ENCODE results near the gene FRAS1. TPM values are rescaled to one million over a fixed set of nuclear protein-coding genes. Genes with fewer than 3 reads are reported as not detected.
"Not testable (repeated sequence)": the region's sequence is repeated elsewhere in the genome, so short reads cannot be mapped to it uniquely, and the experiment has no call there.

FRAS1 gene
- total RNA-seq, 1 donor from 2014 or later: 24.6 TPM

DNA sequence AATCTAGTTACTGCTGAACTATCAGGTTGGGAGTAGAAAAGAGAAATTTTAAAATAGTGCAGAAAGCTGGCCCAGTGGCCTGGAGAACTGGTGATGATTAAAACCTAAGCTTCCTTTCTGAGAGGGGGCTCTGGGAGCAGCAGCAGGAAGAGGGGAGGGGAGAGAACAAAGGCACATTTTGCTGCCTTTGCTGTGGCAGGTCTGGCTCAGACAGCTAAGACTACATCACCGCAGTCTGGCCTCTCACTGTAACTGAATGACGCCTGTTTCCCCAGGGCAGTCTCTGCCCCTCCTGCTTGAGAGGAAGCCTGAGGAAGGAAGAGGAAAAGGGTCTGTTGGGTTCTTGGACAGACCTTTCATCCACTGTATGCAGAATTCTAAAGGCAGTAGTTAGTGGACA lies 148.5 kb downstream of the FRAS1 start:
- Mint-ChIP-seq H3K4me1 (ENCODE audit: low read depth, unreplicated experiment) (peaks cover 24% of the 10 kb centered on the region), H3K27ac (ENCODE audit: unreplicated experiment) (no peak overlapping the region), H3K36me3 (ENCODE audit: low read depth, unreplicated experiment) (no peaks in the 10 kb centered on the region), H3K9me3 (ENCODE audit: unreplicated experiment) (no peaks in the 10 kb centered on the region), H3K27me3 (ENCODE audit: low read depth, unreplicated experiment) (no peaks in the 10 kb centered on the region), H3K4me3 (ENCODE audit: unreplicated experiment) (no peak overlapping the region)
- H3K36me3 ChIP-seq (ENCODE audit: insufficient read depth, low read length): no peaks in the 10 kb centered on the region
- H3K27ac ChIP-seq (ENCODE audit: low read depth, low read length): no peak overlapping the region
- FAIRE-seq (no peak), DNase-seq (ENCODE audit: low read depth) (no peak)
- H3K9me3 ChIP-seq (ENCODE audit: insufficient read depth, low read depth, low read length): no peaks in the 10 kb centered on the region
- no peaks in the 10 kb centered on the region for H4K20me1 ChIP-seq (ENCODE audit: insufficient read depth, low read length)
- no peak overlapping the region for H3K4me2 ChIP-seq (ENCODE audit: low read length)
- H3K4me1 ChIP-seq (ENCODE audit: insufficient read depth, low read length): no peaks in the 10 kb centered on the region
- H3K4me3 ChIP-seq (ENCODE audit: insufficient read depth, low read depth, low read length): no peak overlapping the region
- TF ChIP-seq, protein P1, sequence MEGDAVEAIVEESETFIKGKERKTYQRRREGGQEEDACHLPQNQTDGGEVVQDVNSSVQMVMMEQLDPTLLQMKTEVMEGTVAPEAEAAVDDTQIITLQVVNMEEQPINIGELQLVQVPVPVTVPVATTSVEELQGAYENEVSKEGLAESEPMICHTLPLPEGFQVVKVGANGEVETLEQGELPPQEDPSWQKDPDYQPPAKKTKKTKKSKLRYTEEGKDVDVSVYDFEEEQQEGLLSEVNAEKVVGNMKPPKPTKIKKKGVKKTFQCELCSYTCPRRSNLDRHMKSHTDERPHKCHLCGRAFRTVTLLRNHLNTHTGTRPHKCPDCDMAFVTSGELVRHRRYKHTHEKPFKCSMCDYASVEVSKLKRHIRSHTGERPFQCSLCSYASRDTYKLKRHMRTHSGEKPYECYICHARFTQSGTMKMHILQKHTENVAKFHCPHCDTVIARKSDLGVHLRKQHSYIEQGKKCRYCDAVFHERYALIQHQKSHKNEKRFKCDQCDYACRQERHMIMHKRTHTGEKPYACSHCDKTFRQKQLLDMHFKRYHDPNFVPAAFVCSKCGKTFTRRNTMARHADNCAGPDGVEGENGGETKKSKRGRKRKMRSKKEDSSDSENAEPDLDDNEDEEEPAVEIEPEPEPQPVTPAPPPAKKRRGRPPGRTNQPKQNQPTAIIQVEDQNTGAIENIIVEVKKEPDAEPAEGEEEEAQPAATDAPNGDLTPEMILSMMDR (IDR thresholded peaks at IDR 0.05; ENCODE audit: insufficient read depth, low read depth, low read length): no peak
- no peak for TF ChIP-seq EZH2 (IDR thresholded peaks at IDR 0.05; ENCODE audit: insufficient read depth, low read length)
- no peak overlapping the region for H2AFZ ChIP-seq (ENCODE audit: low read depth, low read length)
- no peaks in the 10 kb centered on the region for H3K27me3 ChIP-seq (ENCODE audit: insufficient read depth, low read length)
- no peaks in the 10 kb centered on the region for H3K79me2 ChIP-seq (ENCODE audit: insufficient read depth, low read length)
- no peak overlapping the region for H3K9ac ChIP-seq (ENCODE audit: low read length)

DNA sequence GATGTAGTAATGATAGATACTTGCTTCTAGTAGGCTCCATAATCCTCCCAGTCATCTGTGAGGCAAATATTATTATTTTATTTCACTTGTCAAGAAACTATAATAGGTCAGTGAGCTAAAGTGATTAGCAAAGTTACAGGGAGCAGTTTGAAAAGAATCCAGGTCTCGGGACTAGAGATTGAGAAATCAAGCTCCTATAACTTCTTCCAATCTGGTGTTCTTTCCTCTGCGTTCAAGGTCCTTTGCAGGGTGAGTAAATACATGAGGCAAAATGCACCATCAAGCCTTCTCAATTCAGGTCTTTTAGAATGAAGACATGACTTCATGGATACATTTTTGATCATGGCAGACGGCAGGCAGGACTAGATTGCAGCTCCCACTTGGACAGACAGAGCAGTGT lies 150.4 kb downstream of the FRAS1 start:
- Mint-ChIP-seq H3K27ac (ENCODE audit: unreplicated experiment) (no peak overlapping the region), H3K9me3 (ENCODE audit: unreplicated experiment) (no peaks in the 10 kb centered on the region), H3K4me3 (ENCODE audit: unreplicated experiment) (no peak overlapping the region), H3K4me1 (ENCODE audit: low read depth, unreplicated experiment) (peaks cover 24% of the 10 kb centered on the region), H3K36me3 (ENCODE audit: low read depth, unreplicated experiment) (no peaks in the 10 kb centered on the region), H3K27me3 (ENCODE audit: low read depth, unreplicated experiment) (no peaks in the 10 kb centered on the region)
- TF ChIP-seq, protein P1 (IDR thresholded peaks at IDR 0.05; ENCODE audit: insufficient read depth, low read depth, low read length): no peak
- no peak for TF ChIP-seq EZH2 (IDR thresholded peaks at IDR 0.05; ENCODE audit: insufficient read depth, low read length)
- H4K20me1 ChIP-seq (ENCODE audit: insufficient read depth, low read length): no peaks in the 10 kb centered on the region
- FAIRE-seq: no peak
- no peak overlapping the region for H2AFZ ChIP-seq (ENCODE audit: low read depth, low read length)
- H3K9me3 ChIP-seq (ENCODE audit: insufficient read depth, low read depth, low read length): no peaks in the 10 kb centered on the region
- H3K4me3 ChIP-seq (ENCODE audit: insufficient read depth, low read depth, low read length): no peak overlapping the region
- no peaks in the 10 kb centered on the region for H3K36me3 ChIP-seq (ENCODE audit: insufficient read depth, low read length)
- H3K27me3 ChIP-seq (ENCODE audit: insufficient read depth, low read length): no peaks in the 10 kb centered on the region
- DNase-seq (ENCODE audit: low read depth): no peak
- H3K79me2 ChIP-seq (ENCODE audit: insufficient read depth, low read length): no peaks in the 10 kb centered on the region
- no peaks in the 10 kb centered on the region for H3K4me1 ChIP-seq (ENCODE audit: insufficient read depth, low read length)
- no peak overlapping the region for H3K4me2 ChIP-seq (ENCODE audit: low read length)
- no peak overlapping the region for H3K27ac ChIP-seq (ENCODE audit: low read depth, low read length)
- H3K9ac ChIP-seq (ENCODE audit: low read length): no peak overlapping the region

DNA sequence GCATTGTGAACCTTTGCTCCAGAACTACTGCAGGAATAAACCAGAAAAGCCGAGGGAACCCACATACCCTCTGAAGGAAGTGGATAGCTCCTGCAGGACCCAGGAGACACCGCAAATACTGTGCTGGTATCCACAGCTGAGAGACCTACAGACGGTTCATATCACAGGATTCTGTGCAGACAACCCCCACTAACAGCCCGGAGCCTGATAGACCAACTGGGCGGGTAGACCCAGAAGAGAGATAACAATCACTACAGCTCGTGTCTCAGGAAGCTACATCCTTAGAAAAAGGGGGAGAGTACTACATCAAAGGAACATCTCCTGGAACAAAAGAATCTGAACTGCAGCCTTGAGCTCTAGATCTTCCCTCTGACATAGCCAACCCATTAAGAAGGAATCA lies 150.8 kb downstream of the FRAS1 start:
- no peak for FAIRE-seq
- no peak overlapping the region for H3K4me3 ChIP-seq (ENCODE audit: insufficient read depth, low read depth, low read length)
- Mint-ChIP-seq H3K27me3 (ENCODE audit: low read depth, unreplicated experiment) (no peaks in the 10 kb centered on the region), H3K27ac (ENCODE audit: unreplicated experiment) (no peak overlapping the region), H3K4me1 (ENCODE audit: low read depth, unreplicated experiment) (peaks cover 24% of the 10 kb centered on the region), H3K9me3 (ENCODE audit: unreplicated experiment) (no peaks in the 10 kb centered on the region), H3K36me3 (ENCODE audit: low read depth, unreplicated experiment) (no peaks in the 10 kb centered on the region), H3K4me3 (ENCODE audit: unreplicated experiment) (no peak overlapping the region)
- no peaks in the 10 kb centered on the region for H3K4me1 ChIP-seq (ENCODE audit: insufficient read depth, low read length)
- no peaks in the 10 kb centered on the region for H3K9me3 ChIP-seq (ENCODE audit: insufficient read depth, low read depth, low read length)
- H3K27me3 ChIP-seq (ENCODE audit: insufficient read depth, low read length): no peaks in the 10 kb centered on the region
- H3K9ac ChIP-seq (ENCODE audit: low read length): no peak overlapping the region
- TF ChIP-seq, protein P1 (IDR thresholded peaks at IDR 0.05; ENCODE audit: insufficient read depth, low read depth, low read length): no peak
- TF ChIP-seq EZH2 (IDR thresholded peaks at IDR 0.05; ENCODE audit: insufficient read depth, low read length): no peak
- DNase-seq (ENCODE audit: low read depth): no peak
- no peaks in the 10 kb centered on the region for H4K20me1 ChIP-seq (ENCODE audit: insufficient read depth, low read length)
- H2AFZ ChIP-seq (ENCODE audit: low read depth, low read length): no peak overlapping the region
- no peaks in the 10 kb centered on the region for H3K79me2 ChIP-seq (ENCODE audit: insufficient read depth, low read length)
- H3K27ac ChIP-seq (ENCODE audit: low read depth, low read length): no peak overlapping the region
- H3K4me2 ChIP-seq (ENCODE audit: low read length): no peak overlapping the region
- H3K36me3 ChIP-seq (ENCODE audit: insufficient read depth, low read length): no peaks in the 10 kb centered on the region

DNA sequence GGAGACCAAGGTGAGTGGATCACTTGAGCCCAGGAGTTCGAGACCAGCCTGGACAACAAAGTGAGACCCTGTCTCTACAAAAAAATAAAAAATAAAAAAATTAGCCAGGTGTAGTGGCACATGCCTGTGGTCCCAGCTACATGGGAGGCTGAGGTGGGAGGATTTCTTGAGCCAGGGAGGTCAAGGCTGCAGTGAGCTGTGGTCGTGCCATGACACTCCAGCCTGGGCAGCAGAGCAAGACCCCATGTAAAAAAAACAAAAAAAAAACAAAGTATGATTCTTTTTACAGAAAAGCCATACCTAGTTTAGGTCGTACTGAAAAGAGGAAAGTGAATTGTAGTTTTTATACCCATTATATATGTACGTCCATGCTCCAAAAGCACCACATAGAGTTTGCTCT lies 151.8 kb downstream of the FRAS1 start:
- H3K36me3 ChIP-seq (ENCODE audit: insufficient read depth, low read length); H2AFZ ChIP-seq (ENCODE audit: low read depth, low read length); H3K9ac ChIP-seq (ENCODE audit: low read length); H3K4me3 Mint-ChIP-seq (ENCODE audit: unreplicated experiment); H3K4me2 ChIP-seq (ENCODE audit: low read length); FAIRE-seq; H3K4me1 ChIP-seq (ENCODE audit: insufficient read depth, low read length); H3K4me3 ChIP-seq (ENCODE audit: insufficient read depth, low read depth, low read length); H4K20me1 ChIP-seq (ENCODE audit: insufficient read depth, low read length); H3K9me3 ChIP-seq (ENCODE audit: insufficient read depth, low read depth, low read length); H3K27me3 Mint-ChIP-seq (ENCODE audit: low read depth, unreplicated experiment); H3K36me3 Mint-ChIP-seq (ENCODE audit: low read depth, unreplicated experiment); H3K27ac Mint-ChIP-seq (ENCODE audit: unreplicated experiment); H3K27ac ChIP-seq (ENCODE audit: low read depth, low read length); H3K9me3 Mint-ChIP-seq (ENCODE audit: unreplicated experiment); H3K79me2 ChIP-seq (ENCODE audit: insufficient read depth, low read length); H3K27me3 ChIP-seq (ENCODE audit: insufficient read depth, low read length); DNase-seq (ENCODE audit: low read depth): not testable (repeated sequence)
- peaks cover 24% of the 10 kb centered on the region for H3K4me1 Mint-ChIP-seq (ENCODE audit: low read depth, unreplicated experiment)
